Ammon's horn (tissue), 1 donor: ENCODE results near the gene TLK1.

Source experiments
- DNase-seq: peaks from one replicate; pipeline ENCODE4 v3.0.0-alpha.2; 2016; ENCODE audit warnings: low spot score

The TLK1 gene

GRCh38 chr2:170999654-171000053 lies 161.0 kb downstream of the TLK1 start:
- DNase-seq, result no peak

DNA sequence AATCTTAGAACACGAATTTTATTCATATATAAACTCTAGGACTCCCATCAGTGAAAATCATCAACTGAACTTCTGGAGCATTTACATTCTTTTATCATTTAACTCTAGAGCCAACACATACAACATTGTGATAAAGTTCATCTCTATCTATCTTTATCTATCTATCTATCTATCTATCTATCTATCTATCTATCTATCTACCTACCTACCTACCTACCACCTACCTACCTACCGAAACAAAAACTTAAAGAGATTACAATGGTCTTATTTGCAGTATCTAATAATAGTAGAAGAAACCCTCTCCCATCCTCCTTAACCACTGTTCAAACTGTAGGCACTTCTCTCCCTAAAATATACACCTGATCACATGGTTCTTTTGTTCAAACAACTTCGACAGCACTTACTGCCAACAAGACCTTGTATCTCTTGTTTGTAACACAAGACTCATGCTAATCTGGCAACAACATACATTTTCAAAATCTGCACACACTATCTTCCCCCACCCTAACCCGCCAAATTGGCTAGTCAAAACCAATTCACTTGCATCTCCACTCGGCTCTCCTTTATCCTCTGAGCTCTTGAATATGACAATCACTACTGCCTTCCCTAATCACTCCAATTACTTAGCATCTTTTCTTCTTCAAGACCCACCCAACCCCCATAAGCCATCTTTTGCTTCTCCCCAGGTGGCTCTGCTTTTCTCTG lies 162.6 kb downstream of the TLK1 start:
- DNase-seq, result no peak

DNA sequence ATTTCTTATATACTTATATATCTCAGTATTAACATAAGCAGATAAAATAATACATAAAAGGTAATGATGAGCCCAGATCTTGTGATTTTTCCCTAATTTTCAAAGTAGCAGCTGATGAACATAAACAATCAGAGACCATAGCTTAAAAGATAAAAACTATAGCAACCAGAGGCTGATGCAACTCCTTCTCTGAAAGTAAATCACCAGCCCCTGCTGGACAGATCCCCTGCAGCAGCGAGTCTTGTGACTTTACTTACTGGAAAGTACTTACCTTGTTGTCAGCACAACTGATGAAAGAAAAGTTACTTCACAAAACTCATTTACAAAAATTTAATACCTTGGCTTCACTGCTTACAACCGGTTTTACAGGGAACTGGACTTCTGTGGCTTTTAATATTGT lies 164.4 kb downstream of the TLK1 start:
- DNase-seq, result no peak

DNA sequence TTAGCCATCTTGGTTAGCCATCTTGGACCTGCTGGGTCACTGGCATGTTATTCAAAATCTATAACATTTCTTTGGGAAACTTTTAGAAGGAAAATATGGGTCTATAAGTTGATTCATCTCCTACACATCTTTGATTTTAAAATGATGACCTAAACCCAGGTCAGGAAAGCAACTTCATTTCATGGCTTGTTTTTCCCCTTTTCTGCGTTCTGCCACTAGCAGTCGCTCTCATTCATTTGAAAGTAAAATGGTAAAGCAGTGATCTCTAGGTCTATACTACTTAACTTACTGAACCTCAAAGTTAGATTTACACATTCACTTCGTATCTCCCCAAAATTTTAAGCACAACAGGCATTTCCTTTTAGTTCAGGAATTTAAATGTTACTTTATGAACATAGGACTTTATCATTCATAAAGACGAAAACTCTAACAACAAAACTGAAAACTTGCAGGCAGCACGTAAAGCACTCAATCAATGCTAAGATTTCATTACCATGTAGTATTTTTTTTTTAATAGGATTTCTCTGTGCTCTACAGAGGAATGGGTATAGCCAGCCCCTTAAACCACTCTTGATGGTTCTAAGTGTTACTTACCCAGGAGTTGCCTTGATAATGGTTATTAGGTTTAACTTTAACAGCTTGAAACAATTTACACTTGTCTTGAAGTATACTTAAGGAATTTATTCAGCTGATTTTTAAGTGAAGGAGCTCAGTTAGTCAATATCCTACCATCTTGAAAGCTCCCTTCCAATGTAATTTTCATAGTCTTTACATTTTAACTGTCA lies 169.1 kb downstream of the TLK1 start:
- no peak for DNase-seq

GRCh38 chr2:170986566-170987258 lies 174.0 kb downstream of the TLK1 start:
- DNase-seq, result no peak

- no peak for DNase-seq
Measured at GRCh38 chr2:170985407-170985806, 175.3 kb downstream of the TLK1 start.

DNA sequence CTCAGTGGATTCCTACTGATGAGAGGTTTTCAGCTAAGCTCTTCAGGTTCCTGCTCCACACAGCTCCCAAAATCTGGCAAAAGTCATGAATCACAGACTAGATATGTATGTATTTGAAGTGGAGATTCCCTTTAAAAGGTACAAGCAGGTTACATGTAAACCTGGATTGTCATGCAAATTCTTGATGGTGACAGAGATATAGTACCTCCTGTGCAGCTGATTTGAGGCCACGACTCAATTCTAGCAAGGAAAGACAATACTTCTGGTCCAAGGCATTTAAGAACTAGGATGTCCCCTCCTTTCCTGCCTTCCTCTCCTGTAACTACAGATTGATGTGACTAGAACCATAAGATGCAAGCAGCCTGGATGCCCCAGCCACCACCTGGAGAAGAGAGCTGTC lies 176.6 kb downstream of the TLK1 start:
- DNase-seq, result no peak

GRCh38 chr2:170975943-170976270 lies 184.8 kb downstream of the TLK1 start:
- no peak for DNase-seq

DNA sequence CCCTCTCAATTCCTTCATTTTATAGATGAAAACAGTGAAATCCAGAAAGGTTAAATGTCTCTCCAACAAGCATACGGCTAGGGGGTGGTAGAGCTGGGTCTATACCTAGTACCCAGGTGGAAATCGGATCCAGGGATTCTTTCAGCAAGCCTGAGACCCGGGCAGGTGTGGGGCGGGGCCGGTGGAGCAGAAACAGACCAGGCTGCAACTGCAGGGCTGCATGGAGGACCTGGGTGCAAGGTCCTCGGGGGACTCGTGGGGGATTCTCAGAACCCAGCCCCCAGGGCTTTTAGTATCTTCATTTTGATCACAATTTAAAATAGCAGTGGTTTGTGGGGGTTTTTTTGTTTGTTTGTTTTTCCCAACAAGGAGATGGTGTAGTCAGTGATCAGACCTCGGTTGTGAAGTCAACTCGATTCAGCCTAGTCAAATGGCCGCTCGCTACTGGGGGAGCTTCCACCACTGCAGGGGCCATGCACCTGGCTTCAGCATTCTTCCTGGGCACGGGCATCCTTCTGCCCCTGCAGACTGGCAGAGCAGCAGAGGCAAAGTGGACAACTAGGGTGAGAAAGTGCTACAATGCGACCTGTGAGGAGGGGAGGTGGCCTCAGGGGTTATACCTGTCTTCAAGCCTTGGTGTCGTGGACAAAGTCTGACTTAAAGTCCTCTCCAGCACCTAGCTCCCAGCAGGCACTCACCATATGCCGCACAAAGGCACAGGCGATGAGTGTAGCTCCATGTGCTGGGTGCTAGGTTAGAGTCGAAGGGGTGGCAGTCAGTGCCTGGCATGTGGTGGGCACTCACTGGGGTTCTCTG lies 185.4 kb downstream of the TLK1 start:
- no peak for DNase-seq

DNA sequence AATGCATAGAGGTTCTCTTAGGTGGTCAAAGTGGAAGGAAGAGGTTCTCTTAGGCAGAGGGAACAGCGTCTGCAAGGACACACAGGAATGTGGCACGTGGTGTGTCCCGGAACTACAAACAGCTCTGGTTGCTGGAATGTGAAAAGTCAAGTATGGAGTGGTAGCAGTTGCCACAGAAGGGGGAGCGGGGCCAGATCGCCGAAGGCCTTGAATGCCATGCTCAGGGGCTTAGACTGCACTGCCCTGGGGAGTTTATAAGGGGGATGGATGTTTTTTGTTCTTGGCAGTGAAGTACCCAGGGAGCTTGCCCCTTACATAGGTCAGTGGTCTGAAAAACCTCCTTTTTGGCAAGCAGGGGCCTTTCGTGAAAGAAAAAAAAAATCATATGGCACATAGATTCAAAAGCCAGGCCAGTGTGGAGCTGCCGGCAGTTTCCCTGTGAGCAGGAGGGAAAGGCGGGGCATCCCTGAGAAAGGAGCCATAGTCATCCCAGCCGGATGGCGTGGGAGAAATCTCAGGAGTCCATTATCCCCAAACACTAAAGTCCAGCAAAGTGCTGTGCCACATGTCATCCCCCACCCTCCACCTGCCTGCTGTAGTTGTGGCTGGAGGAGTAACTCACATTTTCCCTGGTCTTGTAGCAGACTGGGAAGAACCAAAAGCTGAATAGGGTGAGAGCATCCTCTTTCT lies 186.2 kb downstream of the TLK1 start:
- DNase-seq, result no peak

DNA sequence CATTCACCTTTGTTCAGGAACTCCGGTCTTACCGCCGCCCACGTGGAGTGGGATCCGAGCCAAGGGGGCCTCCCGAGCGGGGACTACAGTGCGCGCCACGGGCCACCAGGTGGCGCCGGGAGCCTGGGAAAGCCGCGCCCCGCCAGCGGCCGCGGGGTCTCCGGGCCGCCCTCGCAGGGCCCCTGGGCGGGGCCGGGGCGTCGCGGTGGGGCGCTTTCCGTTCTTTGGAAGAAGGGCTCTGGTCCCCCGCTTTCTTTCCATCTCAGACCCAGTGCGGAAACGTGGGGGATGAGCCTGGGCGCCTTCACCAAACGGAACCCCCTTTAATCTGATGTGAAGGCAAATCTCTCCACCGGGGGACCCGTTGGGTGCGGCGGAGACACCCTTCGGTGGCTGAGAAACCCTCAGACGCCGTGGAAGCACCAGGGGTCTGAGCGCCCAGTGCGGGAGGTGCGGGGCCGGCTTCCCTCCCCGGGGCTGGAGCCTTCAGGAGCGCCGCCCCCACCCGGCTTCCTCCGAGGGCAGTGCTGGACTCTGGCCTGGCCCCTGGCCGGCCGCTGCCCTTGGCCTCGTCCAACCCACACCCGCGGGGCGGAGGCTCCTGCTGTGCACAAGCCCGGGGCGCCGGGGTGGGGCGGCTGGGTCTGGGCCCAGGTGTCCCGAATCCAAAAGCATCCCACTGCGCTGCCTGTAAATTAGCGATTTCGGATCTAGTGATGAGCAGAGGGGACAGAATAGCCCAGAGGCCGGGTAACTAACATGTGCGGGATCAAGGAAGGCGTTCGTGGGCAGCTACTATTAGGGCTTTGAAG lies 187.0 kb downstream of the TLK1 start:
- DNase-seq, result peak; percentile 79

- DNase-seq, result no peak
Measured at GRCh38 chr2:170973225-170973491, 187.5 kb downstream of the TLK1 start.

GRCh38 chr2:170972296-170973224 lies 188.1 kb downstream of the TLK1 start:
- peak; percentile 10 for DNase-seq

GRCh38 chr2:170971071-170971470 lies 189.6 kb downstream of the TLK1 start:
- DNase-seq, result no peak

DNA sequence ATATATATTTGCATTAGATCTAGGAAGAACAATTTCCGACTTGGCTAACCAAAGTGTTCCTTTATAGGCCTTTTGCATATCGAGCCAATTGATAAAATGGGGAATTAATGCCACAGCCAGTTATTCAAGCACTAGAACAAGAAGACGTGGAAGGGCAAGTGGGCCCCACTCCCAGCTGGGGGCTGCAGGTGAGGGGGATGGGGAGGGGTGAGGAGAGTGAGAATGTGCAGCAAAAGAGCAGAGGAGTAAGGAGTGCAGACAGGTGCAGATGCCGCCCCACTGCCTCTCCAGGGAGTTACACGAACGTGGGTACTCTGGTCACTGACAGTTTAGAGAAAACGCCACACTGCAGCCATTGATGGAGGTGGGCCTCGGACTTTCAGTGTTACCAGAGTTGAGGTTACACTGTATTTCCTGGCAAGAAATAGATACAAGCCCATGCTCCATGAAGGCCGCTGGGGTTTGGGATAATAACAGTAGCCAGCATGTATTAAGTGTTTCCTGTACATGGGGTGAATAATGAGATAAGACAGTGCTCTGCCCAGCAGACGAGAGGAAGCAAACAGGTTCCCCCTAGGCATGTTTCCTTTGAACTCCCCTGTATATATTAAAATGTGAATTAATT lies 190.7 kb downstream of the TLK1 start:
- no peak for DNase-seq

GRCh38 chr2:170969030-170969429 lies 191.7 kb downstream of the TLK1 start:
- no peak for DNase-seq

- no peak for DNase-seq
Measured at GRCh38 chr2:170968205-170969003, 192.3 kb downstream of the TLK1 start.

- no peak for DNase-seq
Measured at GRCh38 chr2:170967553-170967952, 193.1 kb downstream of the TLK1 start.
